ENCODE data around the gene AKAP6.

AKAP6 gene

GRCh38 chr14:32408018-32408417 is 78.9 kb downstream of the AKAP6 start:
- DNase-seq: no peak

DNA sequence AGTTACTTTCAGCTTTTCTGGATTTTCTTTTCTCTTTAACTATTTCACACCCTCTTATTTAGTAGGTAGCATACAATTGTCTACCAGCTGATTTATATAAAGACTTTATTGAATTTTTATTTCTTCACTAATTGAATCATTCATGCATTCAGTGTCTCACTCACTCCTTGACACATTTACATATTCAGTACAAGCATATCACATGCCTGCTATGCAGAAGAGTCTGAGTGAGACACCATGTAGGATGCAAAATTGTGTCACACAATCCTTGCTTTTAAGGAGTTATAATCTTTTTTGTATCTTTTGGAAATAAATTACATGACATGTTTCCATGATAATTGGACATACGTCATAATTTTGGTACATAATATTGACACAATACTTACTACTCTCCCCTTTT is 83.0 kb downstream of the AKAP6 start:
- DNase-seq: no peak

DNA sequence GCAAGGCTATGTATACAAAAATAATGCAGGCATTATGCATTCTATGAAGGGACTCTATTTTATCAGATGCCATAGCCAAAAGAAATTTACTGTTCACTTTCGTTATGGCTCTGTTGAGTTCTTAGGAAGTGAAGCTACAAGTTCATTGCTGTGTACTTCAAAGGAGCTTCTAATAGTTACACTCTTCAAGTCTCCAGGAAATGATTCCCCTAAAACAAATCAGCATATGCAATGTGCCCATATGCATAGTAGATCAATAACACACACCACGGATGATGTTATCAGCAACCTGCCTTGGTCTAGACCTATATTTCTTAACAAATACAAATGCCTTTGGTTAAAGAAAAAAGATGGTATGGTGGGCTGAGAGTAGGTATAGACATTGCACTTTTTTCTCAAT is 83.4 kb downstream of the AKAP6 start:
- no peak for DNase-seq

DNA sequence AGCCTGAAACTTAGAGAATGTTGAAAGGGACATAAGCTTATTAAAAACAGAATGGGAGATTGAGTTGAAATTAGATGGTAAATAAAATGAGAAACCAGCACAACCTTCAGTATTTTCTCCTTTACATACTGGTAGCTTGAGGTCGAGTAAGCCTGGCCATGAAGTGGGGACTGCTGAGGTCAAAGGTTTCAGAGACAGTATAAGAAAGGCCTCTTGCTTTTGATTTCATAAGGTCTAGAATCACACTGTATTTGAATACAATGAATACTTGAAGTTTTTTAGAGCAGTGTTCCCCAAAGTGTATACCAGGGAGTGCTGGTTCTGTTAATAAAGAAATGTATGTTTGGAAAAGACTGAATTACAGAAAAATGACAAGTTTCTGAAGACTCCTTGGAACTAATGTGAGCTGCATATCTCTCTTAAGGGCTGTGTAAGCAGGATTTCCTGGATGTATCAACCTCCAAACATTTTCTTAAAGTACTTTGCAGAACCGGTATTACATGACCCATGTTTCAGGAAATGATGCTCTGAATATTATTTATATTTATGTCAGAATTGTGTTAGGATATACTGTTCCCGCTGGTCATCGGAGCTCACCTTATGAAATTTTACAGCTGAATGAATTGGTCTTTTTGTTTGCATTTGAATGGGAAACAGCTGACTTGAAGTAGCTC is 85.0 kb downstream of the AKAP6 start:
- no peak for DNase-seq

DNA sequence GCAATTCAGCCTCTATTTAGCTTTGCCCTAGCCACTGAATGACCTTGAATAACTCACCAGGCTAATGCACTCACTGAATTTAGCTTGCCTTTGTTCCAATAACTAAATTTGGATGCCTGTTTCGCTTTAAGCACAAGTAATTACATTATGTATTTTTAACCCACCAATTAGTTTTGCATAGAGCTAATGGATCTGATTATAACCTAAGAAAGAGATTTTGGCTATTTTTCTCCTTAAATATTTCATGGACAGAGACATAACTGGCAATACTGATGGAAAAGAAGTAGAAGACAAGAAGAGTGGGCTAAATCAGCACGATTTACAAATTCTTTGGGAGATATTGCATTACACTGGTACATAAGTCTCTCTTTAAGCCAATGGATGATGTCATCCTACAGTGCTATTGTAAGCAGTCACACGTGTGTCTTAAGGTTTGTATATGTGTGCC is 85.7 kb downstream of the AKAP6 start:
- DNase-seq: peak; percentile 13

DNA sequence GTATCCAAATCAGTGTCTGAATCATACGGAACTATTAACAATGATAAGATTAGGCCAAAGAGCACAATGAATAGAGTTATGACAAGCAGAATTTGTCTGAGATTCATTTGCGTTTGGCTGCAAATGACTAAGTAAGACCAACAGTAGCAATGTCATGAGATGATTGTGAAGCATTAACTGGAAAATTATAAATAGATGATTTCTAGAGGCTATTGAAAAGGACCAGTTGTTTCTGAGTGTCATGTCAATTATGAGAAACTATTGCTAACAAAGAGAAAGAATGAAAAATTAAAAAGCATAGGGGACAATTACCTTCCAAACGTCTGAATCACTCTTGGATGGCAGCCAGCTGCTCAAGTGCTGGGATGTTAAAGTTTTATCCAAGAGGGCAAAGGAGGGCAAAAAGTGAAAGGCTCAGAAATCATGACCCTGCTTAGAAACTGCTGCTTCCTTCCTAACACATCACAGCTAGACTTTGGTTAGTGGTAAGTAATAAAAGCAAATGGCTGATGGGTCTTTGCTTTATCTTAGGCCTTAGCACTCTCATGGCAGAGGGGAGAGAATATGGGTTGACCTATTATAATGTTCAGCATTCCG is 89.0 kb downstream of the AKAP6 start:
- DNase-seq: no peak

GRCh38 chr14:32419429-32419828 is 90.3 kb downstream of the AKAP6 start:
- DNase-seq: no peak

DNA sequence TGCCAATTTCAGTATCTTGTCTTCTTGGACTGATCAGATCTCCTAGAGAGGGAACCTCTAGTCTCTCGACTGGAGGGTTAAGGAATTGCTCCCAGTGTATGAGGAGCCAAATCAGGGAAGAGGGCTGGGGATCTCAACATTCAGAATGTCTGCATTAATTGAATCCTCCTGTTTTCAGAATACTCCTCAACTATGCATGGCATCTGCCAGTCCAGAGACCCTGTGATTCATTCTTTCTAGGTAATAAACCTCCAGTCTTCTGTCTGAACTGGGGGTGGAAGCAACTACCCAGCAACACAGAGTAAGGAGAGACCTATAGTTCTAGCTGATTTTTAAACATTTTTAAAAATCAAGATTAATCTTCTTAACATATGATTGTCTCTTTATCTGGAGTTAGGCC is 92.7 kb downstream of the AKAP6 start:
- DNase-seq: no peak

DNA sequence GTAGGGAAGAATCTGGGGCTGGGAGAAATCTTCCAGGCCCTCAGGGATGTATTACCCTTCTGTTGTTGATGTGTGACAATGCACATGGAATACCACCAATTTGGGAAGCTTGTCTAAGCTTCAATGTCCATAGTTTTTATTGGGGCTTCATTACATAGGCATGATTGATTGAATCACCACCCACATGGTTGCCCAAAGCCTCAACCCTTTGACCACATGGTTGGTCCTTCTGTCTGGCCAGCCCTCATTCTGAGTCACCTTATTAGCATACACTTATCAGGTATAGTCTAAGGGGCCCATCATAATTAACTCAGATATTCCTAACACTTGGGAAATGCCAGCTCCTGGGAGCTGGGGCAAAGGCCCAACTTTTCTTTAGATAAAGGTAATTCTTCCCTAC is 93.3 kb downstream of the AKAP6 start:
- DNase-seq: no peak

DNA sequence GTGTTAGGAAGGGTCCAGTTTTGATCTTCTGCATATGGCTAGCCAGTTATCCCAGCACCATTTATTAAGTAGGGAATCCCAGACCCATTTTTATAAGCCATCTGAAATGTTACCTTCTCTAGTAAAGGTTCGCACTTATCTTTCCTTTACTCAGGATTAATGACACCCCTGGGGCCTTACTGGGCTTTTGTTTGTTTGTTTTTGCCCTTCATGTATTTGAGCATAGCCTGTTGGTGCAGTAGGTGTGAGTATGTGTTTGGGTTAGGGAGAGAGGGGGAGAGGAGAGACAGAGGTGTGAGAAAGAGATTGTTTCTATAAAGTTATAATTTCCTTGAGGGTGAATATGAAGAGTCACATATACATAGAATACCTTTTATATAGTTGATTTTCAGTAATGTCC is 96.9 kb downstream of the AKAP6 start:
- no peak for DNase-seq

- DNase-seq: peak; percentile 85
Observed at GRCh38 chr14:32426586-32427388, 97.7 kb downstream of the AKAP6 start.

- DNase-seq: peak; percentile 32
Observed at GRCh38 chr14:32427726-32428528, 98.8 kb downstream of the AKAP6 start.

DNA sequence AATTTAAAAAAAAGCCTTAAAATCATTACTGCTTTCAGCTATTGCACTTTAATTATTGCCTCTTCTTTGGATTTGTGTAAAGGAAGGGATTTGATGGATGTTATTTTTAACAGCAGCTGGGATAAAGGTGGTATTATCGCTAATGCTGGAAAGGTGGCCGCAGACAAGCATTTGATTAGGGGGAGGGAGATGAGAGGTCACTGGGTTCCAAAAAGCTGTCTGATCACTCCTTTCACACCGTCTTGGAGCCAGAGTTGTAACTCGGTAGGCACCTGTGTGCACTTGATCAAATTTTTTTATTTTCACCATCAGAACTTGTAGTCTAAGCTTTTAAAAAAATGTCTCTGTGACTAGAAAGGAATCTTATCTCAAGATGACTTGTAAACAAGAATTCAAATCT is 99.8 kb downstream of the AKAP6 start:
- peak; percentile 35 for DNase-seq

DNA sequence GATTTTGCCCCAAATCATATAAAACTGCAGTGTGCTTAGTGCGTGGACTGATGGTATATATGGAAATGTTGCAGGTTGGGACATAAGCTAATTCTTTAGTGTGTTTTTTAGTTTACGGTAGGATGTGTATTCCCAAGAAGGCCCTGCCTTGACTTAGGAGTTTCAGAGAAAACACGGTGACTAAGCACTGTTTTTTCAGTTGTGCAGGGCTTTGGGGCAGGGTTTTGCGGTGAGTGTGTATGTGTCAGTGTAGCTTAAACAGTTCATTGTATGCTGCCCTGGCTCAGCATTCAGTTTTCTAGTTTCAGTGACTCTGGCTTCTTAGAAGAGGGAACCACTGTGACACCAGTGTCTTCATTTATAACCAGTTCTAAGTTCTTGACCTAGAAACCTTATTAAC is 101.2 kb downstream of the AKAP6 start:
- DNase-seq: no peak

DNA sequence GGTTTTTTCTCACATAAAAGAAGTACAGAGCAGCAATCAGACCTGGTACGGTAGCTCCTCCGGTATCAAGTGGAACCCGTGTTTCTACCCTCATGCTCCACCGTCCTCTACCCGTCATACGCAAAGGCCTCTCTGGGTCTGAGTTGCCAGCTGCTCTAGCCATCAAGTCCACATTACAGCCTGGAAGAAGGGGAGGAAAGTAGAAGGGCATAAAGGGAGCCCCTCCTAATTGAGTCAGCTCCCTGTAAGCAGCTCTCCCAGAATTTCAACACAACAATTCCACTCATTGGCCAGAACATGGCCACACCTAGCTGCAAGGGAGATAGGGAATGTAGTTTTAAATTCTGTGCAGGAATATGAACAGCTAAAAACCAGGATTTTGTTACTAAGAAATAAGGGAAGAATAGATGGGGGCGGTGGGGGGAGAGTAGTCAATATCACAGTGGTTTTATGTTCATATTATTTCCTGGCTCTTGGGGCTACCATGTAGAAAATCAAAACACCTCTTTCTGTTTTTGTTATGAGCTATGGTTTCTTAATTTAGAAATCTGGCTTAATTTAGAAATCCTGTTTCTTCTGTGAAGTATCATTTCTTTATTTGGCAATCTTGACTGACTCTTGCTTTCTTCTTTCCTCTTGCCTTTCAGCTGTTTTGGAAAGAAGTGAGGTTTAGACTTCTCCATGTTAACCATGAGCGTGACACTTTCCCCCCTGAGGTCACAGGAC is 103.9 kb downstream of the AKAP6 start:
- no peak for DNase-seq

DNA sequence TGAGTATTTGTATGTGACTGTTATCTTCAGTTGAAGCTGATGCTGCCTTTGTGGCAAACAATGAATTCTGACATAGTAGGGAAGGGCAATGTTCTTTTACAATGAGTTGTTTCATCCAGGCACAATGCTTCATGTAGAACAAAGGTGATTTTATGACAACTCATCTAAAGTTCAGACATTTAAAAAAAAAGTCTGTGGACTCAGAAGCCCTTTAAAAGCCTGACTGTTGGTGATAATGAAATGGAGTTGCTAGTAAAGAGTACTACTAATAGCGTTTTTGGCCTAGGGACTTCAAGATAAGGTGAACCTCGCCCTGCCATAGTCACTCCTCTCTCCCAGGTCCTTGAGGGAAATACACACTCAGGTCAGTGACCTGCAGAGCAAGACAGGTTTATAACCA is 105.1 kb downstream of the AKAP6 start:
- no peak for DNase-seq

GRCh38 chr14:32434880-32435279 is 105.8 kb downstream of the AKAP6 start:
- no peak for DNase-seq

DNA sequence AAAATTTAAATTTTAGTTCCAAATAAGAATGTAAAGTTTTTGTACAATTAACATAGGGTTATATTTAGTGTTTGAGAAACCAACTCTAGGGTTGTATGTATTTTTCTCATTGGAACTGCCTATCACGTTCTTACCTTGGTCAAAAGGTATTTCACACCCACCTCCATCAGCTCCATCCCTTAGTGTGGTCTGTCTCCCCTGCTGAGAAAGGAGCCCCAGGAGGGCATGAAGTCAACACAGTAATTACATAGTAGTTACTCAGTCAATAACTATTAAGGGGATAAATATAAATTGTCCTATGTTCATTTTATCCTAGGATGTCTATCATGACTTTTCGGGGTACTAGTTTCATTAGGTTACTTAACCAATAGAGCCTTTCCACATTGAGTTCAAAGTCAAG is 106.3 kb downstream of the AKAP6 start:
- DNase-seq: no peak

- no peak for DNase-seq
Observed at GRCh38 chr14:32436993-32437392, 107.9 kb downstream of the AKAP6 start.

GRCh38 chr14:32438517-32438916 is 109.4 kb downstream of the AKAP6 start:
- no peak for DNase-seq

- DNase-seq: no peak
Observed at GRCh38 chr14:32443890-32444661, 115.0 kb downstream of the AKAP6 start.

DNA sequence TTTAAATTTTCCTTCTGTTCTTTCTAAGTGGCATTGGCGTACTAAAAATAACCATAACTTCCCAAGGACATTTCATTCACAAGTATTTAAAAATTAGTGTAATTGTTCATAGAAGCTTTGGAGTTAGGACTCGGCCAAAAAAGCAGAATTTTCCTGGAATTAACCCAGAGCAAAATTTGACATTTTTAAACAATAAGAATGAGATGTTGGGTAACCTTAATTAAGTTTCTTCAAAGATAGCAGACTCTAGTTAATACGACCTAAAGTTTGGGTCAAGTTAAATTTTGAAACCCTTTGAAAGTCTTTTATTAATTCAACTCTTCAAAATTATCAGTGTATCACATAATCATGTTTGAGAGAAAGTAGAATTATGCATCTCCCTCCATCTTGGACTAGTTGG is 118.3 kb downstream of the AKAP6 start:
- DNase-seq: no peak

All from NCI-H82 (cell line).